GM10266 (cell line): ENCODE results near the gene PRAC1.
"Not testable (repeated sequence)": the region's sequence is repeated elsewhere in the genome, so short reads cannot be mapped to it uniquely, and the experiment has no call there.

Experiments
- DNase-seq: peaks from one replicate; pipeline ENCODE4 v3.0.0; 2012; ENCODE audit errors: extremely low spot score
- CTCF ChIP-seq: IDR thresholded peaks from 2 replicates; pipeline ENCODE4 v1.5.1; 2012; ENCODE audit warnings: mild to moderate bottlenecking, low read depth; ENCODE audit not compliant: control insufficient read depth, insufficient read depth; ENCODE audit errors: missing control alignments

Gene PRAC1

GRCh38 chr17:48718761-48719641, 3.3 kb downstream of the PRAC1 start:
- no peak for TF ChIP-seq CTCF
- no peak for DNase-seq

GRCh38 chr17:48718227-48718760, 4.0 kb downstream of the PRAC1 start:
- no peak for TF ChIP-seq CTCF
- DNase-seq: no peak

DNA sequence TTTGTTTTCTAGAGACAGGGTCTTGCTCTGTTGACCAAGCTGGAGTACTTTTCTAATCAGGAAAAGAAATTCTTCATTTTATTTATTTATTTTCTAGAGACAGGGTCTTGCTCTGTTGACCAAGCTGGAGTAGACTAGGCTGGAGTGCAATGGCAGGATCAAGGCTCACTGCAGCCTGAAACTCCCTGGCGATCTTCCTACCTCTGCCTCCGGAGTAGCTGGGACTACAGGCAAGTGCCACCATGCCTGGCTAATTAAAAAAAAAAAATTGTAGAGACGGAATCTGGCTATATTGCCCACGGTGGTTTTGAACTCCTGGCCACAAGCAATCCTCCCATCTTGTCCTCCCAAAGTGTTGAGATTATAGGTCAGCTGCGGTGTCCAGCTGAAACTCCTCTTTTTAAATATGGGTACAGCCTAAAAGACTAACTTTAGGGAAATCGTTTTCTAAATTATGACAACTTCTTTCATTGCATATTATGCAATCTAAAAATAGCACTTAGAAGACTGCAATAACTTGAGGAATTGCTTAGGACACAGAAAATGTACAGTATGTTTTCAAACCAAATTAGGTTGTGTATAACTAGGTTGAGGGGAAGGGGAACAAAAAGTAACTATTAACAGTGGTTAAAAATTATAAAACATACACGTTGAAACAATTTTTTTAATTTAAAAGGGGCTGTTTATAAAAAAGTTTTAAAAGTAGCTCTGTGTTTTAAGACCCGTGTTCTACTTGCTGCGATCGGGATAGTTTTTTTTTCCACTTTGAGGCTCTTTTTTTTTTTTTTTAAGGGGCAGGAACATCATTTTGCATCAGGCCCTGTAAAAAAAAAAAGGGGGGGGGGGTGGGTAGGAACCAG, 4.7 kb downstream of the PRAC1 start:
- no peak for DNase-seq

DNA sequence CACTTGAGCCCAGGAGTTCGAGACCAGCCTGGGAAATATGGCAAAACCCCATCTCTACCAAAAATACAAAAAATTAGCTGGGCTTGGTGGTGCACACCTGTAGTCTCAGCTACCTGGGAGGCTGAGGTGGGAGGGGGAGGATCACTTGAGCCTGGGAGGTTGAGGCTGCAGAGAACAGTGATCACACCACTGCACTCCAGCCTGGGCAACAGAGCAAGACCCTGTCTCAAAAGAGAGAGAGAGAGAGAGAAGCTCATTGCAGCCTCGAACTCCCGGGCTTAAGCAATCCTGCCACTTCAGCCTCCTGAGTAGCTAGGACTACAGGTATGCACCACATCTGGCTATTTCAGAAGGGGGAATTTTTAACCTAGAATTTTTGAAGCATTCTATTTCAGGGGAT, 5.8 kb downstream of the PRAC1 start:
- DNase-seq: not testable (repeated sequence)

More for the DNA sequence above, 4.7 kb downstream of the PRAC1 start:
- no peak for TF ChIP-seq CTCF

GRCh38 chr17:48715496-48716399, 6.6 kb downstream of the PRAC1 start:
- TF ChIP-seq CTCF: no peak

DNA sequence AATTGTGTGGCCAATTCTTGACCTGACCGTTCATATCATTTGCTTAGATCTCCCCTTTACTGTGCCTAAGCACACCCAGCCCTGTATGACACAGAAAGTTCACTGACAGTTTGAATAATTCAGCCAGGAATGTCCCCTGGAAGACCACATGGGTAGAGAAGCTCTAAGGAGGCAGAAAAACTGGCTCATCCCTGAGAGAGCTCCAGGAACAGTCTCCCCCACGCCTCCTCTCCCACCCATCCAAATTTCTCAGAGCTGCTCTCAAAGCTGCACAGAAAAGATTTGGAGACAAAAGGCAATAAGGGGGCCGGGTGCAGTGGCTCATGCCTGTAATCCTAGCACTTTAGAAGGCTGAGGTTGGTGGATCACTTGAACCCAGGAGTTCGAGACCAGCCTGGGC, 11.2 kb downstream of the PRAC1 start:
- DNase-seq: peak; percentile 3
- TF ChIP-seq CTCF: no peak

More at GRCh38 chr17:48715496-48716399, 6.6 kb downstream of the PRAC1 start:
- DNase-seq: no peak
